DOHH2 (cell line): ENCODE data around the gene ADPRS.
A peak's percentile ranks its signal among the peaks of the same experiment; 100 is the strongest.

Experiments used
- H3F3A ChIP-seq: fragments of 200-600 bp; sonication (generic), shearing (Covaris generic); 2 replicates; pipeline ENCODE4 v1.6.0; 2016; ENCODE audit warnings: antibody characterized with exemption, mild to moderate bottlenecking; ENCODE audit not compliant: control insufficient read depth, insufficient read depth
- H3K27ac ChIP-seq: fragments of 200-600 bp; sonication (generic); 2 replicates; pipeline ENCODE4 v1.5.1; 2014; ENCODE audit warnings: low read depth, mild to moderate bottlenecking, low read length, moderate library complexity
- H3K27me3 ChIP-seq: fragments of 200-600 bp; sonication (generic); 2 replicates; pipeline ENCODE4 v1.6.1; 2014; ENCODE audit warnings: mild to moderate bottlenecking, low read length, mixed read lengths; ENCODE audit not compliant: control insufficient read depth
- H3K36me3 ChIP-seq: fragments of 200-600 bp; sonication (generic); 2 replicates; pipeline ENCODE4 v1.6.1; 2014; ENCODE audit warnings: mild to moderate bottlenecking, low read length, moderate library complexity, mixed read lengths; ENCODE audit not compliant: control insufficient read depth
- H3K4me1 ChIP-seq: fragments of 200-600 bp; sonication (generic); 2 replicates; pipeline ENCODE4 v1.6.1; 2014; ENCODE audit warnings: mild to moderate bottlenecking, low read length, mixed read lengths; ENCODE audit not compliant: control insufficient read depth
- H3K4me2 ChIP-seq: fragments of 200-600 bp; sonication (generic); 2 replicates; pipeline ENCODE4 v1.6.0; 2014; ENCODE audit warnings: mild to moderate bottlenecking, low read length, moderate library complexity
- H3K4me3 ChIP-seq: fragments of 200-600 bp; sonication (generic); 2 replicates; pipeline ENCODE4 v1.5.1; 2014; ENCODE audit warnings: mild to moderate bottlenecking, low read length, mixed read lengths
- H3K79me2 ChIP-seq: fragments of 200-600 bp; sonication (generic); 2 replicates; pipeline ENCODE4 v1.6.1; 2014; ENCODE audit warnings: mild to moderate bottlenecking, low read length, mixed read lengths; ENCODE audit not compliant: control insufficient read depth
- H3K9me2 ChIP-seq: fragments of 200-600 bp; sonication (generic); replicated peaks from 2 replicates; pipeline ENCODE4 v1.6.1; 2014; ENCODE audit warnings: mild to moderate bottlenecking, low read length, mixed read lengths; ENCODE audit not compliant: control insufficient read depth
- H3K9me3 ChIP-seq: fragments of 200-600 bp; sonication (generic); 2 replicates; pipeline ENCODE4 v1.6.1; 2014; ENCODE audit warnings: antibody characterized with exemption, low read length, mixed read lengths; ENCODE audit not compliant: control insufficient read depth, insufficient read depth
- H4K20me1 ChIP-seq: fragments of 200-600 bp; sonication (generic); 2 replicates; pipeline ENCODE4 v1.6.0; 2014; ENCODE audit warnings: low read depth, mild to moderate bottlenecking, antibody characterized with exemption, low read length, moderate library complexity; ENCODE audit not compliant: control insufficient read depth, insufficient read depth
- CTCF ChIP-seq: fragments of 200-600 bp; sonication (generic); IDR thresholded peaks from one replicate; pipeline ENCODE4 v1.5.1; 2014; ENCODE audit warnings: antibody characterized with exemption, mild to moderate bottlenecking, low read depth, low read length; ENCODE audit not compliant: poor library complexity, severe bottlenecking
- EZH2phosphoT487 ChIP-seq: fragments of 200-600 bp; sonication (generic); IDR thresholded peaks from 2 replicates; pipeline ENCODE4 v1.6.1; 2017; ENCODE audit warnings: borderline replicate concordance, mild to moderate bottlenecking, antibody characterized with exemption, low read length, moderate library complexity, mixed read lengths

The ADPRS gene

DNA sequence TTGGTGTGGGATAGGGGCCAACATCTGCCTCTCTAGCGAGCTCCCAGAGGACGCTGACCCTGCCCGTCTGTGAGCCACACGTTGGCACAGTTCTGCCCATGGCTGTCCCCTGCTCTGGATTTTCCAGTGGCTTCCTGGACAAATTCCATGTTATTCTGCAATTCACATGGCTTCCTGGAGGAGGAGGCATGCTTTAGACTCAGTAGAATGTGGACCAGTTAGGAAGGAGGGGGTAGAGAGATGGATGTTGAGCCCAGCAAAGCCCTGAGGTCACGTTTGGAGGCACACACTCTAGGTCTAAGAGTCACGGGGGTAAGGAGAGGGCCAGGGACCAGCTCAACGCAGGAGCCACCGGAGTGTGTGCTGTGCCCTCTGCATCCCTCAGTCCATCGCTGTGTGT lies 24.1 kb downstream of the ADPRS start:
- no peak overlapping the region for H3K4me3 ChIP-seq
- no peaks in the 10 kb centered on the region for H3K9me2 ChIP-seq
- H3K27me3 ChIP-seq = no peaks in the 10 kb centered on the region
- H3K27ac ChIP-seq = no peak overlapping the region
- H3K4me1 ChIP-seq = peaks cover 10% of the 10 kb centered on the region
- no peaks in the 10 kb centered on the region for H3F3A ChIP-seq
- H3K79me2 ChIP-seq = no peaks in the 10 kb centered on the region
- no peaks in the 10 kb centered on the region for H3K9me3 ChIP-seq
- no peak overlapping the region for H3K4me2 ChIP-seq
- H4K20me1 ChIP-seq = no peaks in the 10 kb centered on the region
- TF ChIP-seq EZH2phosphoT487 = no peak
- TF ChIP-seq CTCF = no peak
- no peaks in the 10 kb centered on the region for H3K36me3 ChIP-seq

- Histone ChIP-seq H3K36me3 (no peaks in the 10 kb centered on the region), H3K9me3 (no peaks in the 10 kb centered on the region), H3F3A (no peaks in the 10 kb centered on the region), H3K4me3 (no peak overlapping the region), H3K9me2 (no peaks in the 10 kb centered on the region), H3K27ac (no peak overlapping the region), H3K27me3 (no peaks in the 10 kb centered on the region), H3K4me2 (peak overlapping the region; percentile 21; the same call in 1 of the 2 replicates), H3K4me1 (peaks cover 10% of the 10 kb centered on the region), H4K20me1 (no peaks in the 10 kb centered on the region), H3K79me2 (no peaks in the 10 kb centered on the region)
- no peak for TF ChIP-seq EZH2phosphoT487
- no peak for TF ChIP-seq CTCF
These were observed 25.7 kb downstream of the ADPRS start for GRCh38 chr1:36114371-36114770.

DNA sequence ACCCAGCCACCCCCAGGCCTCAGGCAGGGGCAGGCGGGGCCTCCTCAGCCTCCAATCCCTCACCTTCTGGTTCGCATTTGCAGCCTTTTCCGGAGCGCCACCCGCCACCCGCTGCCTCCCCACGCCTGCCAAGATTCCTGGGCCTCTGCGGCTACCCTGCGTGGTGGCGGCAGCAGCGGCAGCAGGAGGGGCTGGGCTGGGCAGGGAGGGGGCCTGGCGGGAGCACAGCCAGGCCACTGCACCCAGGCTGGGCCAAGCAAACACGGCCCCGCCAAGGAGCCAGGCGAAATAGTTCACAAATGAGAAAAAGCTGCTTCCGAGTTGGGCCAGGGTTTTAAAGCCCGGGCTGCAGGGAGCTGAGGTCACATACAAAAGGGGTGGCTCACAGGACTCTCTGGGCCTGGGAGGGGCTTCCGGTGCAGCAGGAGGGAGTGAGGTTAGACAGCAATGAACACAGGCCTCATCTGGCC lies 26.5 kb downstream of the ADPRS start:
- no peaks in the 10 kb centered on the region for H4K20me1 ChIP-seq
- no peaks in the 10 kb centered on the region for H3K36me3 ChIP-seq
- no peaks in the 10 kb centered on the region for H3K9me2 ChIP-seq
- no peaks in the 10 kb centered on the region for H3K27me3 ChIP-seq
- H3K27ac ChIP-seq = no peak overlapping the region
- H3K4me3 ChIP-seq = no peak overlapping the region
- H3K4me1 ChIP-seq = peaks cover 10% of the 10 kb centered on the region
- no peak overlapping the region for H3K4me2 ChIP-seq
- no peaks in the 10 kb centered on the region for H3K9me3 ChIP-seq
- no peaks in the 10 kb centered on the region for H3F3A ChIP-seq
- TF ChIP-seq EZH2phosphoT487 = no peak
- TF ChIP-seq CTCF = no peak
- no peaks in the 10 kb centered on the region for H3K79me2 ChIP-seq

GRCh38 chr1:36115931-36116330 lies 27.2 kb downstream of the ADPRS start:
- H3K79me2 ChIP-seq = no peaks in the 10 kb centered on the region
- H3K9me2 ChIP-seq = no peaks in the 10 kb centered on the region
- no peak overlapping the region for H3K4me3 ChIP-seq
- no peaks in the 10 kb centered on the region for H3K9me3 ChIP-seq
- no peak overlapping the region for H3K4me2 ChIP-seq
- TF ChIP-seq CTCF (no peak), EZH2phosphoT487 (no peak)
- H4K20me1 ChIP-seq = no peaks in the 10 kb centered on the region
- H3K27me3 ChIP-seq = no peaks in the 10 kb centered on the region
- H3F3A ChIP-seq = no peaks in the 10 kb centered on the region
- H3K27ac ChIP-seq = no peak overlapping the region
- peaks cover 10% of the 10 kb centered on the region for H3K4me1 ChIP-seq
- H3K36me3 ChIP-seq = no peaks in the 10 kb centered on the region
